ENCODE data around the gene RND1.

RND1 gene

DNA sequence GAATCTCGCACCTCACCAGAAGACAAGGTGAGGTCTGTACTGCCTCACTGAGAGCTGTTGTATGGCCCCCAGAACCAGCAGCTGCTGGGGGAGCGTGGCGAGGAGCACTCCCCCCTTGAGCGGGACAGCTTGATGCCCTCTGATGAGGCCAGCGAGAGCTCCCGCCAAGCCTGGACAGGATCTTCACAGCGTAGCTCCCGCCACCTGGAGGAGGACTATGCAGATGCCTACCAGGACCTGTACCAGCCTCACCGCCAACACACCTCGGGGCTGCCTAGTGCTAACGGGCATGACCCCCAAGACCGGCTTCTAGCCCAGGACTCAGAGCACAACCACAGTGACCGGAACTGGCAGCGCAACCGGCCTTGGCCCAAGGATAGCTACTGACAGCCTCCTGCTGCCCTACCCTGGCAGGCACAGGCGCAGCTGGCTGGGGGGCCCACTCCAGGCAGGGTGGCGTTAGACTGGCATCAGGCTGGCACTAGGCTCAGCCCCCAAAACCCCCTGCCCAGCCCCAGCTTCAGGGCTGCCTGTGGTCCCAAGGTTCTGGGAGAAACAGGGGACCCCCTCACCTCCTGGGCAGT is 38.1 kb downstream of the RND1 start:
- no peak for DNase-seq (ENCODE audit: low read depth in 2 of 2)

DNA sequence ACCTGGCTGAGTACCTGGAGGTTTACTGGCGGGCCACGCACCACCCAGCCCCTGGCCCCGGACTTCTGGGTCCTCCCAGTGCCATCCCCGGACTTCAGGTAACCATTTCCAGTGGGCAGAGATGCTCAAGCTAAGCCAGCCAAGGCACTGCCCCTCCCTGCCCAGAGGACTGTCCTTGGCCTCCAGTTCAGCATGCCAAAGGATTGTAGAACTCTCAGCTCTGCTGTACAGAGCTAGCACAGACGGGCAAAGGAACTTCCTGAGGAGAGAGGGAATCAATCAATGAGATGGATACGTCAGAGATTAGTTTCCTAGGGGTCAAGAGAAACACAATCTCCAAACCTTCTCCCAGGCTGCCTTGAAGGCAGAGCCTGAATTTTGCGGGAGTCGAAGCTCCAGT is 38.6 kb downstream of the RND1 start:
- DNase-seq (ENCODE audit: low read depth in 2 of 2), result no peak

GRCh38 chr12:48826209-48826855 is 39.3 kb downstream of the RND1 start:
- DNase-seq (ENCODE audit: low read depth in 2 of 2), result no peak

GRCh38 chr12:48824905-48825304 is 40.8 kb downstream of the RND1 start:
- DNase-seq (ENCODE audit: low read depth in 2 of 2), result no peak

DNA sequence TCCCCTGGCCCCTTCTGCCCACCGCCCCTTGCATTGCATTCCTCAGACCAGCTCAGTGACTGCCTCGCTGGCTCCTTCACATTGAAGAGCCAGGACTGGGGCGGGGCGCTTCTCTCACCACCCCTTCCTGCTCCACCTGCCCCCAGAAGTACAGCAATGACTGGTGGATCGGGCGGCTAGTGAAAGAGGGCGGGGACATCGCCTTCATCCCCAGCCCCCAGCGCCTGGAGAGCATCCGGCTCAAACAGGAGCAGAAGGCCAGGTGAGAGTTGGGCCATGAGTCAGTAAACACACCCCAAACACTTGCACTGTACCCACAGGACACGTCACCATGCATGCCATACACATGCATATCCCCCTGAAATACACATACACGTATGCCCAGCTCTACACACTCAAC is 41.6 kb downstream of the RND1 start:
- DNase-seq (ENCODE audit: low read depth in 2 of 2), result no peak

GRCh38 chr12:48823281-48823680 is 42.4 kb downstream of the RND1 start:
- no peak for DNase-seq (ENCODE audit: low read depth in 2 of 2)

DNA sequence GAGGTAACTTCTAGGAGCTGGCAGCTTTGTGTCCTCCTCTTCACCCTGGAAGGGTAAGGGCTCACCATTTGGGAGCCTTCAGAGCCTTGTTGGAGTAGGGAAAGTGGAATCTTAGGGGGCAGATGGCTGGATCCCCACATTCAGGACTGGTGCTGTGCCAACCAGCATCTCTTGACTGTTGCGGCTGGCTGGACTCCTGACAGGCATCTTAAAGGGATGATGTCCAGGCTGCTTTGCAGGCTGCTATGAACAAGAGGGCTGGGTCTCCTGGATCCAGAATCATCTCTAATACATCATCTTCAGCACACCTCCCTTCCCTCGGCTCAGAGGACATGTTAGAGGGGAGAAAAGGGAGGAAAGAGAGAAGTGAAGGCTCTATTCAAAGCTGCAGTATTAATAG is 43.0 kb downstream of the RND1 start:
- DNase-seq (ENCODE audit: low read depth in 2 of 2), result no peak

GRCh38 chr12:48822139-48822538 is 43.5 kb downstream of the RND1 start:
- DNase-seq (ENCODE audit: low read depth in 2 of 2), result no peak

DNA sequence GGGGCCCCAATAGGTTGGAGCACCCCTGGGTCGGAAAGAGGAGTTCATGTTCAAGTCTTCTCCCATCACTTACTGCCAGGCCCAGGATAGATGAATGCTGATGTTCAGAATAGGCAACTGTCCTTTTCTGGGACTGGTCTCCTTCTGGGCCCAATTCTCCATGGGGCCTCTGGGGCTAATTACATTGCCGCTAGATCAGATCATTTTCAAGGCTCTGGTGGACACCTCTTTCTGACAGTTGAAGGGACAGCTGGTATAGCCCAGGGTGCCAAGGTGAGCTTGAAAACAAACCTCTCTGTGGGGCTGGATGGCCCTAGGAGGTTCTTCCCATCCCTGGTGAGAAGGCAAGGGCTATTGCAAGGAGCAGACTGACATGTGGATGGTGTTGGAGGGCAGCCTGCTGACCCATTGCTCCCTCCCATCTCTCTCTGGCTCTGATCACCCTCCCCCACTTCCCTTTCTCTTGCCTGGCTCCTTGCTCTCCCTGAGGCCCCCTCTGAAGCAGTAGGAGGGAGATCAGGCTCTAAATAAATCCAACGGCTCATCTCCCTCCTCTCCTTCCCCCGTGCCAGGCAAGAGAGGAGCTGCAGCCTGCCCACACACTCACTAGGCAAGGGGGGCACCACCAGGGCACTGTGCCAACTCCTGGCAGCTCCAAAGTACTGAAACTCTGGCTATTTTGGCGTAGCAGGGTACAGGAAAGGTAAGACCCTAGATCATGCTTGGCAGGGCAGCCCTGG is 45.5 kb downstream of the RND1 start:
- DNase-seq (ENCODE audit: low read depth in 2 of 2), result no peak

DNA sequence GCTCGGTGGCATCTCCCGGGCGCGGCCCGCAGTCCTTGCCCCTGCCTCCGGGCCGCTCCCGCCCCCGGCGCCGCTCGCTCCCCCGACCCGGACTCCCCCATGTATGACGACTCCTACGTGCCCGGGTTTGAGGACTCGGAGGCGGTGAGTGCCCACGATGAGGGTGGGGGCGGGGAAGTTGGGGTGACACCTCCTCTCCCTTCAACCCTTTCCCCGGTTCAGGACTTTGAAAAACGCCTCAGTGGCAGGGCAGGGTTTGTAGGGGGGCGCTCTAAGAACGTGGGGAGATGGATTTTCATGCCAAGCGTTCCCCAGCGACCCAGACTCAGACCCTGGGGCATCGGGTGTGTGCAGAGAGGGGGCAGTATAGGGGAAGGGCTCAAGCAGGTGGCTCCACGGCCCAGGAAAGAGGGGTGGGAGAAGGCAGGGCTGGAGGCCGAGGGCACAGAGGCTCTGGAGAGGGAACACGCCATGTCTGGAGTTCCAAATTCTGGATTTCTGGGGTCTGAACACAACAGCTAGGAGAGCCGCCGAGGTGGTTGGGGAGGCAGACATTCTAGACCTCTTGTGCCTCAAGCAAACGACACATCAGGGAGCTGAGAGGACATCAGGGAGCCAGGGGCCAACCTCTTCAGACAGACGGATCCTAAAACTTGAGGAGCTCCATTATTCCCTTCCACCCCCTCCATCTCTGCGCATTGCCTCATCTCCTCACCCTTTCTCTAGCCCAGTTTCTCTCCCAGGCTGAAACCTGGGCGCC is 46.7 kb downstream of the RND1 start:
- DNase-seq (ENCODE audit: low read depth in 2 of 2), result peak in 1 of 2 donors; percentile 24

DNA sequence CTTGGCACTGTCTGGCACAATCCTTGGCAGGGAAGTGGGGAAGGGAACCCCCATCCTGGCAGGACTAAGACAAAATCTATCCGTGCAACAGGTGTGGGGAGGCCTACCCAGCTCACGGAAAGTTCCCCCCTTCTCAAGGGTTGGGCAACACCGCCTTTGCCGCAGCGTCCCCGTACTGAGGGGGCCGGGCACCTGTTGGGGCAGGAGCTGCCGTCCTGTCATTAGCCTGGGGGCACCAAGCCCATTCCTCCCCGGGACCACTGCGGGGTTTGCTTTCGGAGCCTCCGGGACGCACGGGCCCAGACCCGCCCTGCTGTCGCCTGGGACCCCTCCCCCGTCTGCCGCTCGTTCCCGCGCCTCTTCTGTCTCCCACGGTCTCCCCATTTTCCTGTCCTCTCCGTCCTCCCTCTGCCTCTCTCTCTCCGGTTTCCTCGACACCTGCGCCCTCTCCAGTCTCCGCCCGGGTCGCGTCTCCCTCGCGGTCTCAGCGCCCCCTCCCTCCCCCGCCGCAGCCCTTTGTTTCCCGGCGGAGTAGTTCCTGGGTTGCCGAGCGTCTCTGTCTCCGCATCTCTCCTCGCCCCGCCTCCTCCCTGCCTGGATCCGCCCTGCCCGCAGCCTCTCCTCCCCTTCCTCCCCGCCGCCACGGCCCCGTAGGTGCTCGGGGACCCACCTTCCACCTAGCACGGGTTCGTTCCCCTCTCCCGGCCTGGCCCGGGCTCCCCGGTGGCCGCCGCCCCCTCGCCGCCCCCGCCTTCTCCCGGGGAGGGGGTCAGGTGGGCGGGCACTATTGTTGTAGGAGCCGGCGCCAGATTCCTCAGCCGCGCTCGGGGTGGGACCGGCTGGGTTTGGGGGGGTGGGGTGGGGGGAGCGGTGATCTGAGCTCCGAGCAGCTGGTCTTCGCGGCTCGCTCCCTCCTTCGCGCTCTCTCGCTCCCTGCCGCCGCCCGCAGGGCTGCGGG is 47.5 kb downstream of the RND1 start, which contains the start of gene CACNB3:
CACNB3 (plus strand) TSS at position 624 of the 958 bp plus-strand sequence. CDS start 434 bp downstream, outside the sequence.
- peak; percentile 53 to 55 for DNase-seq (ENCODE audit: low read depth in 2 of 2)

GRCh38 chr12:48816143-48816854 is 49.4 kb downstream of the RND1 start:
- no peak for DNase-seq (ENCODE audit: low read depth in 2 of 2)

GRCh38 chr12:48815126-48816110 is 50.3 kb downstream of the RND1 start:
- no peak for DNase-seq (ENCODE audit: low read depth in 2 of 2)

DNA sequence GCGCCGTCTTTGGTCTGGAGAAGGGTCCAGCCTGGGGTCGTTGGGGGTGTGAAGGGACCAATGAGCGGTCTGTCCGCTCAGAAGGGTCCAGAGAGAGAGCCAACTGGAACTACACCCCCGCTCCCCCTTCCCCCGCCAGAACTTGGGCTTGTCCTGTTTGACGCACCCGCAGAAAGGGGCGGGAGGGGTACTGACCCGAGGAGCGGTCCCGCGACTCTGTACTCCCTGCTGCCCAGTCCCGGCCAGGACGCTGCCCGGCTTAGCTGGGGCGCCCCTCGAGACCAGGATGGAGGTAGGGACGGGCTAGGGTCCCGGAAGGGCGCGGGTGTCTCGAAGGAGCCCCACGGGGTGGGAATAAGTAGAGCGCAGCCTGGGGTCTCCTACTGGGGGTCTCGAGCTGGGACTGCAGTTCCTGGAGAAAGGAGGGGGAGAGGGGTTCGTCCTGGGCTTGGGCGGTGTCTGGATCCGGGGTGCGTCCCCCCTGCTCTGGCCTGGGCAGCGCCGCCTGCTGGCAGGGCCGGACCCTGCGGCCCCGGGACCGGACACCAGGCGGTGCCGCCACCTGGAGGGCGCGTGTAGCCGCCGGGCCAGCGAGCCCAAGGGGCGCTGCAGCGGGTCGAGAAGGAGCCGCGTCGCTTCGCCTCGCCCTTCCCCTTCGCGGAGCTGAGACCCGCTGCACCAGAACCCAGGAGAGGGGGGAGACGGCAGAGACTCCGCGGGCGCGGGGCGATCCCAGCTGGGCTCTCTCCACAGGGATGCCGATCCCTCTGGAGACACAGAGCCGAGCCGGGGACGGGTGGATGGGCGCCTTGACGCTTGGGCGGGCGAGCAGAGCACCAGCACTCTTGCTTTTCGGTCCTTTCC is 51.2 kb downstream of the RND1 start:
- DNase-seq (ENCODE audit: low read depth in 2 of 2), result peak in 1 of 2 donors; percentile 57

DNA sequence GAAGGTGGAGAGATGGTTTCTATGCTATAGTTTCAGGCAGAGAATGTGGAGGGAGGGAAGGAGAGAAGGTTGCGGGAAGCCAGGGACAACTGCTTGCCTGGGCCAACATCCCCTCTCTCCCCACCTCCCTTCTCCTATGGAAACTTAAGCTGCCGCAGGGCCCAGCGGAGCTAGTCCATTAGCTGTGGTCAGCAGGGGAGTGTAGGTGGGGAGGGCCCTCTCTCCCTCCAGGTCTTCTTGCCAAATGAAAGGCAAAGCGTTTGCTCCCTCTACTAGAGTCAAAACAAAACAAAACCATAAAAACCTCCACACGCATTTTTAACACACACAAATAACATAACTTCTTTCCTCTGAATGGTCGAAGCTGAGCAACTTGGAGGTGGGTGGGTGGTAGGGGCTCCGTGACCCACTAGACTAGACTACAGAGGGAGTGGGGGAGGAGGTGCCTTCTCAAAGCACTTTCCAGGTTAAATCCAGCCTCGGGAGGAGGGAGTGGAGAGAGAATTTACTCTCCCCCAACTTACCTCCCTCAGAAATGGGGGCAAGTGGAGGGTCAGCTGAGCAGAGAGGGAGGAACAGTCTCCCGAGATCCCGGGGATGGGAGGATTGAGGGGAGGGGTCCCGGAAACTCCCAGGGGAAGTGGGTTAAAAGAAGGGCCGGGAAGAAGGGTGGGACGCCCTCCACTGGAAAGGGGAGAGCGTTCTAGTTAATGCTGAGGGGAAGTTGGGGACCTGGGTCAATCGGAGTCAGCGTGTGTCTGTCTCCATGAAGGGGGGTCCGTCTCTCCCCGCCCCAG is 52.0 kb downstream of the RND1 start:
- no peak for DNase-seq (ENCODE audit: low read depth in 2 of 2)

DNA sequence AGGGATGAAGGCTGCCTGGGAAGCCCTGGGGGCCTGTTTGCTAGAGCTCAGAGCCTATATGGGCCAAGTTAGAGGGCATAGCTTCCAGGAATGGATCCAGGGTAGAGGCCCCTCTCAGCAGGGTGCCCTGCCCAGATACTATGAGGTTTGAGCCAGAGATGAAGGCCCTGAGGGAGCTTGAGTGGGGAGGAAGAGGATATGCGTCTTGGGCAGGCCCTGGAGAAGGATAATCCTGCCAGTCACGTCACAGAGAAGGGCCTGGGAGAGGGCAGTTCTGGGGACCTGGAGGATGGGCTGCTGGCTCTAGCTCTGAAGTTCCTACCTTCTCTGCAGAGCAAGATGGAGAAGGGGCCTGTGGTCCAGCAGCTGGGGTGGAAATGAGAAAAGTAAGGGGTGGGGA is 53.3 kb downstream of the RND1 start:
- DNase-seq (ENCODE audit: low read depth in 2 of 2), result no peak

GRCh38 chr12:48811437-48812090 is 54.1 kb downstream of the RND1 start:
- no peak for DNase-seq (ENCODE audit: low read depth in 2 of 2)
